IMR-90 (cell line): ENCODE measurements around the gene PSEN2. TPM values are rescaled to one million over a fixed set of nuclear protein-coding genes. Genes with fewer than 3 reads are reported as not detected.

Experiments used
- ATAC-seq: fragments of 200-7000 bp; cut with Tn5 transposase; 2 replicates; pipeline ENCODE4 v1.9.1; 2020; ENCODE audit warnings: low read depth, mild to moderate bottlenecking, moderate library complexity
- BruUV-seq: library from RNA; stranded (reverse); fragments of 400-500 nt; replicated peaks from 2 replicates; lab custom pipeline; 2021; lab: Mats Ljungman, UMichigan
- CTCF ChIA-PET: fragments of 300-600 bp; formaldehyde crosslinking; extraction: SDS; loops from one replicate; lab custom pipeline; 2021; ENCODE audit warnings: antibody characterized with exemption; lab: Yijun Ruan, JAX
- POLR2A ChIA-PET: fragments of 300-600 bp; sonication (Branson Sonifier 250); formaldehyde crosslinking; loops from one replicate; lab custom pipeline; 2022; ENCODE audit warnings: antibody characterized with exemption; ENCODE audit not compliant: unreplicated experiment; lab: Charles Lee
- DNase-seq: peaks from one replicate; pipeline ENCODE4 v3.0.0; 2013
- H2AFZ ChIP-seq: replicated peaks from 2 replicates; pipeline ENCODE3; 2013; ENCODE audit warnings: low read length, mild to moderate bottlenecking; ENCODE audit not compliant: poor library complexity
- H2AK5ac ChIP-seq: 2 replicates; pipeline ENCODE4 v1.6.1; 2013; ENCODE audit warnings: low read depth, low read length, inconsistent platforms
- H2AK9ac ChIP-seq: replicated peaks from 2 replicates; pipeline ENCODE3; 2013; ENCODE audit warnings: mild to moderate bottlenecking, low read depth, low read length, moderate library complexity; ENCODE audit not compliant: poor library complexity
- H2BK120ac ChIP-seq: 2 replicates; pipeline ENCODE4 v1.6.1; 2013; ENCODE audit warnings: low read depth, low read length, inconsistent platforms
- H2BK15ac ChIP-seq: 3 replicates; pipeline ENCODE4 v1.6.1; 2013; ENCODE audit warnings: low read depth, low read length, inconsistent platforms
- H2BK20ac ChIP-seq: 2 replicates; pipeline ENCODE4 v1.6.1; 2013; ENCODE audit warnings: low read depth, mild to moderate bottlenecking, inconsistent platforms, low read length, moderate library complexity
- H2BK5ac ChIP-seq: 2 replicates; pipeline ENCODE4 v1.6.1; 2013; ENCODE audit warnings: mild to moderate bottlenecking, low read depth, low read length, inconsistent platforms; ENCODE audit not compliant: poor library complexity, severe bottlenecking
- H3K14ac ChIP-seq: replicated peaks from 2 replicates; pipeline ENCODE4 v1.6.1; 2013; ENCODE audit warnings: low read depth, low read length, inconsistent platforms
- H3K18ac ChIP-seq: 2 replicates; pipeline ENCODE4 v1.6.1; 2013; ENCODE audit warnings: low read depth, low read length, control low read depth
- H3K23ac ChIP-seq: 2 replicates; pipeline ENCODE4 v1.6.1; 2013; ENCODE audit warnings: low read depth, low read length, inconsistent platforms
- H3K27ac ChIP-seq: 2 replicates; pipeline ENCODE4 v1.5.1; 2013; ENCODE audit warnings: mild to moderate bottlenecking, control low read depth, low read length; ENCODE audit not compliant: insufficient read depth
- H3K27me3 ChIP-seq: 2 replicates; pipeline ENCODE4 v1.6.1; 2013; ENCODE audit warnings: low read length; ENCODE audit not compliant: control insufficient read depth, insufficient read depth
- H3K36me3 ChIP-seq: 2 replicates; pipeline ENCODE4 v1.6.1; 2013; ENCODE audit warnings: low read length, mixed read lengths; ENCODE audit not compliant: control insufficient read depth, insufficient read depth
- H3K4ac ChIP-seq: 2 replicates; pipeline ENCODE4 v1.6.1; 2013; ENCODE audit warnings: low read depth, low read length, inconsistent platforms
- H3K4me1 ChIP-seq: 2 replicates; pipeline ENCODE4 v1.6.1; 2013; ENCODE audit warnings: low read length, mixed read lengths; ENCODE audit not compliant: control insufficient read depth, insufficient read depth
- H3K4me2 ChIP-seq: 2 replicates; pipeline ENCODE4 v1.6.1; 2013; ENCODE audit warnings: low read depth, mild to moderate bottlenecking, control low read depth, low read length, moderate library complexity
- H3K4me3 ChIP-seq: 2 replicates; pipeline ENCODE4 v1.5.1; 2013; ENCODE audit warnings: low read depth, mild to moderate bottlenecking, control low read depth, low read length, moderate library complexity; ENCODE audit not compliant: insufficient read depth
- H3K56ac ChIP-seq: 2 replicates; pipeline ENCODE4 v1.6.1; 2013; ENCODE audit warnings: low read length, inconsistent platforms; ENCODE audit not compliant: insufficient read depth; ENCODE audit errors: extremely low read depth
- H3K79me1 ChIP-seq, 2 experiments: 2 replicates each; pipeline ENCODE4 v1.6.1; 2013; ENCODE audit warnings: low read length in 2 of 2, inconsistent platforms in 1 of 2, low read depth in 1 of 2
- H3K9ac ChIP-seq: 2 replicates; pipeline ENCODE4 v1.6.1; 2013; ENCODE audit warnings: low read depth, low read length, control low read depth
- H3K9me1 ChIP-seq: 2 replicates; pipeline ENCODE4 v1.6.1; 2013; ENCODE audit warnings: low read length, inconsistent platforms; ENCODE audit not compliant: insufficient read depth
- H3K9me3 ChIP-seq: 2 replicates; pipeline ENCODE4 v1.6.1; 2013; ENCODE audit warnings: low read length; ENCODE audit not compliant: control insufficient read depth, insufficient read depth
- H4K20me1 ChIP-seq: 2 replicates; pipeline ENCODE4 v1.6.1; 2013; ENCODE audit warnings: low read length, inconsistent platforms; ENCODE audit not compliant: insufficient read depth
- H4K5ac ChIP-seq: 2 replicates; pipeline ENCODE4 v1.6.1; 2013; ENCODE audit warnings: mild to moderate bottlenecking, low read depth, low read length, control low read depth
- H4K8ac ChIP-seq, 2 experiments: 2 replicates each; pipeline ENCODE4 v1.6.1; 2013; ENCODE audit warnings: low read depth in 2 of 2, low read length in 2 of 2, control low read depth in 1 of 2, inconsistent platforms in 1 of 2
- H4K91ac ChIP-seq: 2 replicates; pipeline ENCODE4 v1.6.1; 2013; ENCODE audit warnings: low read depth, low read length, inconsistent platforms; ENCODE audit not compliant: insufficient read depth
- BHLHE40 ChIP-seq: fragments of 150-350 bp; IDR thresholded peaks from 2 replicates; pipeline ENCODE4 v1.6.1; 2016; ENCODE audit warnings: mild to moderate bottlenecking, low read depth, low read length
- CEBPB ChIP-seq: IDR thresholded peaks from 2 replicates; pipeline ENCODE4 v1.6.1; 2012; ENCODE audit warnings: low read depth, low read length, improper control_type of control experiment
- CHD1 ChIP-seq: IDR thresholded peaks from 2 replicates; pipeline ENCODE4 v1.6.1; 2012; ENCODE audit warnings: low read depth, low read length, improper control_type of control experiment
- CTCF ChIP-seq: conservative IDR thresholded peaks from 2 replicates; pipeline ENCODE4 v1.5.1; 2012; ENCODE audit warnings: mild to moderate bottlenecking, low read depth, low read length, improper control_type of control experiment
- ELK1 ChIP-seq: fragments of 150-350 bp; IDR thresholded peaks from 2 replicates; pipeline ENCODE4 v1.6.1; 2016; ENCODE audit warnings: low read depth, mild to moderate bottlenecking, low read length, moderate library complexity, borderline replicate concordance
- FOS ChIP-seq: fragments of 150-350 bp; IDR thresholded peaks from 2 replicates; pipeline ENCODE4 v1.6.1; 2016; ENCODE audit warnings: low read depth, low read length
- MAFK ChIP-seq: IDR thresholded peaks from 2 replicates; pipeline ENCODE4 v1.6.1; 2012; ENCODE audit warnings: low read depth, low read length, improper control_type of control experiment
- MAZ ChIP-seq: IDR thresholded peaks from 2 replicates; pipeline ENCODE4 v1.6.1; 2012; ENCODE audit warnings: low read depth, mild to moderate bottlenecking, low read length, improper control_type of control experiment, moderate library complexity, borderline replicate concordance
- MXI1 ChIP-seq: IDR thresholded peaks from 2 replicates; pipeline ENCODE4 v1.6.1; 2012; ENCODE audit warnings: low read depth, mild to moderate bottlenecking, low read length, moderate library complexity, borderline replicate concordance
- NFE2L2 ChIP-seq: fragments of 150-350 bp; IDR thresholded peaks from 2 replicates; pipeline ENCODE4 v1.6.1; 2016; ENCODE audit warnings: low read depth, mild to moderate bottlenecking, low read length
- POLR2A ChIP-seq: IDR thresholded peaks from 2 replicates; pipeline ENCODE4 v1.6.1; 2012; ENCODE audit warnings: mild to moderate bottlenecking, low read depth, low read length
- RAD21 ChIP-seq: IDR thresholded peaks from 2 replicates; pipeline ENCODE4 v1.6.1; 2012; ENCODE audit warnings: low read length, improper control_type of control experiment
- RCOR1 ChIP-seq: IDR thresholded peaks from 2 replicates; pipeline ENCODE4 v1.6.1; 2012; ENCODE audit warnings: mild to moderate bottlenecking, low read length, improper control_type of control experiment; ENCODE audit not compliant: insufficient replicate concordance
- RFX5 ChIP-seq: IDR thresholded peaks from 2 replicates; pipeline ENCODE4 v1.8.0; 2012; ENCODE audit warnings: low read depth, mild to moderate bottlenecking, low read length, moderate library complexity
- SMC3 ChIP-seq: fragments of 150-350 bp; IDR thresholded peaks from 2 replicates; pipeline ENCODE4 v1.6.1; 2016; ENCODE audit warnings: low read depth, mild to moderate bottlenecking, antibody characterized with exemption, low read length, moderate library complexity
- USF2 ChIP-seq: fragments of 150-350 bp; IDR thresholded peaks from 2 replicates; pipeline ENCODE4 v1.6.1; 2017; ENCODE audit warnings: mild to moderate bottlenecking, antibody characterized with exemption, low read length, low read depth
- WGBS, 2 experiments: methylation state at CpG; one replicate each; pipeline versions ENCODE4 v1.1.5 to v1.1.7; 2013; ENCODE audit warnings: missing lambda C conversion rate in 2 of 2; ENCODE audit not compliant: insufficient read length in 1 of 2; ENCODE audit errors: extremely low coverage in 2 of 2; 5-methylcytosine and 5-hydroxymethylcytosine counted together
- dilution Hi-C: fragments of 300-500 bp; cut with HindIII; formaldehyde crosslinking; loops from one replicate; pipeline ENCODE4 v1.14.3; 2018; ENCODE audit warnings: low sequenced_read_pairs; ENCODE audit not compliant: unreplicated experiment
- in situ Hi-C: fragments of 300-500 bp; cut with MboI; formaldehyde crosslinking; loops from 3 replicates; pipeline ENCODE4 v1.14.3; 2019; ENCODE audit warnings: low sequenced_read_pairs, inconsistent platforms, mixed read lengths
- intact Hi-C: fragments of 100-400 bp; cut with micrococcal nuclease; formaldehyde crosslinking; loops from 2 replicates; pipeline ENCODE4 v1.10.0; 2022
- polyA plus RNA-seq, 3 experiments: library from polyadenylated mRNA; depleted of rRNA; stranded (reverse); fragments of >200 nt; gene quantifications; 2 replicates each; pipeline ENCODE4 v1.2.3, GENCODE V29; 2012; ENCODE audit warnings: low replicate concordance in 1 of 3
- total RNA-seq: library from RNA; depleted of rRNA; stranded (reverse); fragments of >200 nt; gene quantifications from 2 replicates; pipeline ENCODE4 v1.2.3, GENCODE V29; 2012

The PSEN2 gene
- total and polyA plus RNA-seq, 2 of the 4 experiments (the other 2 are of a cell fraction): 15.0 to 24.4 TPM

DNA sequence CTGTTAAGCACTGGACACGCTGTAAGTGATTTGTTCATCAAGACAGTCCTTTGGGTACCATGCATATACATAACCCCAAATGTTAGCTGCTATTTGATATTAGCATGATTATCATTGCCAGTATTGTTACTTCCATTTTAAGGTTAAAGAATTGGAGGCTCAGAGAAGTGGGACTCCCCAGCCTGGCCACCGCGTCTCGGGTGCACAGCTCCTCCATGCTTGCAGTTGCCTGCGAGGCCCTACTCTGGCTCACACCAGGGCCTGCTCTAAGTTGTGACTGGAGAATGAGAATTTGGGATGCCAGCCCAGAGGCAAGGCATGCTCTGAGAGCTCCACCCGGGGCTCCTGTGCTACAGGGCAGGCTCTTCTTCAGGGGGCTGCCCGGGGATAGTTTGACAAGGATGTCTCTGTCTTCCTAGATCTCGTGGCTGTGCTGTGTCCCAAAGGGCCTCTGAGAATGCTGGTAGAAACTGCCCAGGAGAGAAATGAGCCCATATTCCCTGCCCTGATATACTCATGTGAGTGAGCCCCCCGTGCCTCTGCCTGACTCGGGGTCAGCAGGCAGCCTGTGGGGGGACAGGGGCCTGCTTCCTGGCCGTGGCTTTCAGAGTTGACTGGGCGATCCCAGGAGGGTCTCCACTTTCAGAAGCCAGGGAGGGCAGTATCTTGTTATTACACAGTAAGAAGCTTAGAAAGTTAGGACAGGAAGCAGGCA is 19.4 kb downstream of the PSEN2 start:
- Histone ChIP-seq H4K5ac (no peak overlapping the region), H2BK20ac (no peak overlapping the region), H3K36me3 (peaks cover 12% of the 10 kb centered on the region), H2BK120ac (no peak overlapping the region), H2BK15ac (no peak overlapping the region), H3K4me3 (no peak overlapping the region), H3K9ac (no peak overlapping the region), H3K14ac (no peak overlapping the region), H3K9me3 (no peaks in the 10 kb centered on the region), H3K79me1 (no peaks in the 10 kb centered on the region), H4K20me1 (no peaks in the 10 kb centered on the region), H3K27ac (no peak overlapping the region), H3K56ac (no peak overlapping the region), H3K27me3 (no peaks in the 10 kb centered on the region), H2AFZ (no peak overlapping the region), H3K4ac (no peak overlapping the region), H3K23ac (no peak overlapping the region), H2AK5ac (no peak overlapping the region), H2AK9ac (no peak overlapping the region), H3K18ac (no peak overlapping the region), H4K91ac (no peak overlapping the region), H3K4me2 (no peak overlapping the region), H4K8ac (no peak overlapping the region), H2BK5ac (no peak overlapping the region), H3K4me1 (no peaks in the 10 kb centered on the region), H3K9me1 (peaks cover 13% of the 10 kb centered on the region; the same call in 1 of the 2 replicates)
- no CpG with 5 or more reads among the region's 12 CpGs for WGBS, 2 experiments
- ChIA-PET CTCF (no interaction called here), POLR2A (no interaction called here)
- intact Hi-C loops (no loop called here), dilution Hi-C loops (no loop called here), in situ Hi-C loops (no loop called here)
- no peak for TF ChIP-seq RFX5
- no peak for TF ChIP-seq POLR2A
- TF ChIP-seq CEBPB: no peak
- no peak for TF ChIP-seq NFE2L2
- no peak for TF ChIP-seq RCOR1
- TF ChIP-seq ELK1: no peak
- TF ChIP-seq FOS: no peak
- TF ChIP-seq BHLHE40: no peak
- TF ChIP-seq MAZ: no peak
- no peak for TF ChIP-seq MAFK
- no peak for TF ChIP-seq MXI1
- no peak for TF ChIP-seq CHD1
- no peak for TF ChIP-seq RAD21
- TF ChIP-seq USF2: no peak
- TF ChIP-seq SMC3: no peak
- no peak for TF ChIP-seq CTCF
- no TSS peak for BruUV-seq
- no peak for ATAC-seq
- no peak for DNase-seq
